PC-9 (cell line): ENCODE measurements around the gene SOCS2. TPM values are rescaled to one million over a fixed set of nuclear protein-coding genes. Genes with fewer than 3 reads are reported as not detected.

ENCODE experiments used
- BruUV-seq: library from RNA; stranded (reverse); fragments of 400-500 nt; replicated peaks from 2 replicates; lab custom pipeline; 2021; lab: Mats Ljungman, UMichigan
- CTCF ChIA-PET: fragments of 300-600 bp; sonication (Branson Sonifier 250); formaldehyde crosslinking; loops from one replicate; lab custom pipeline; 2022; ENCODE audit warnings: antibody characterized with exemption; lab: Charles Lee
- POLR2A ChIA-PET: fragments of 300-600 bp; sonication (Branson Sonifier 250); formaldehyde crosslinking; loops from one replicate; lab custom pipeline; 2022; ENCODE audit warnings: antibody characterized with exemption; ENCODE audit not compliant: unreplicated experiment; lab: Charles Lee
- DNase-seq, 2 experiments: peaks; one replicate each; pipeline versions ENCODE4 v3.0.0 to v3.0.0-alpha.2; 2015 to 2022; ENCODE audit warnings: mixed read lengths in 1 of 2
- H2AFZ ChIP-seq: fragments of 200-600 bp; sonication (generic); 2 replicates; pipeline ENCODE4 v1.8.1; 2017; ENCODE audit warnings: antibody characterized with exemption
- H3F3A ChIP-seq: fragments of 200-600 bp; sonication (generic); 2 replicates; pipeline ENCODE4 v1.8.1; 2017; ENCODE audit warnings: antibody characterized with exemption, mild to moderate bottlenecking, low read depth; ENCODE audit not compliant: insufficient read depth
- H3K27ac ChIP-seq: fragments of 200-600 bp; sonication (generic); 2 replicates; pipeline ENCODE4 v1.6.1; 2016; ENCODE audit warnings: mixed run types
- H3K27me3 ChIP-seq: fragments of 200-600 bp; sonication (generic); 2 replicates; pipeline ENCODE4 v1.6.1; 2016; ENCODE audit warnings: low read depth, mixed run types; ENCODE audit not compliant: insufficient read depth
- H3K36me3 ChIP-seq: fragments of 200-600 bp; sonication (generic); 2 replicates; pipeline ENCODE4 v1.6.1; 2016; ENCODE audit warnings: low read depth, mixed run types
- H3K4me1 ChIP-seq: fragments of 200-600 bp; sonication (generic); replicated peaks from 2 replicates; pipeline ENCODE4 v1.6.1; 2016; ENCODE audit warnings: mixed run types; ENCODE audit not compliant: insufficient read depth
- H3K4me2 ChIP-seq: fragments of 200-600 bp; sonication (generic); 2 replicates; pipeline ENCODE4 v1.6.1; 2017; ENCODE audit warnings: mixed run types
- H3K4me3 ChIP-seq: fragments of 200-600 bp; sonication (generic); 2 replicates; pipeline ENCODE4 v1.6.1; 2016; ENCODE audit warnings: mixed run types
- H3K79me2 ChIP-seq: fragments of 200-600 bp; sonication (generic); 2 replicates; pipeline ENCODE4 v1.6.1; 2017; ENCODE audit warnings: low read depth, mixed run types
- H3K9me2 ChIP-seq: fragments of 200-600 bp; sonication (generic); 2 replicates; pipeline ENCODE4 v1.8.1; 2017; ENCODE audit warnings: mild to moderate bottlenecking; ENCODE audit not compliant: insufficient read depth
- H3K9me3 ChIP-seq: fragments of 200-600 bp; sonication (generic); 2 replicates; pipeline ENCODE4 v1.8.1; 2016; ENCODE audit warnings: low read depth; ENCODE audit not compliant: insufficient read depth
- H4K20me1 ChIP-seq: fragments of 200-600 bp; sonication (generic); 2 replicates; pipeline ENCODE4 v1.8.1; 2017; ENCODE audit not compliant: insufficient read depth
- CTCF ChIP-seq: fragments of 200-600 bp; sonication (generic); conservative IDR thresholded peaks from 2 replicates; pipeline ENCODE4 v1.6.1; 2017; ENCODE audit warnings: mixed run types, antibody characterized with exemption, mild to moderate bottlenecking, moderate library complexity
- EZH2 ChIP-seq: fragments of 200-600 bp; sonication (generic); IDR thresholded peaks from 2 replicates; pipeline ENCODE4 v1.8.0; 2017; ENCODE audit warnings: antibody characterized with exemption, low read depth
- intact Hi-C: fragments of 100-400 bp; cut with micrococcal nuclease; formaldehyde crosslinking; loops from one replicate; pipeline ENCODE4 v1.10.0; 2022; ENCODE audit not compliant: unreplicated experiment
- total RNA-seq: library from RNA; stranded (reverse); gene quantifications from 2 replicates; pipeline ENCODE4 v1.2.3, GENCODE V29; 2021

Gene SOCS2
- total RNA-seq, 1 experiment from 2014 or later, result 9.2 TPM

DNA sequence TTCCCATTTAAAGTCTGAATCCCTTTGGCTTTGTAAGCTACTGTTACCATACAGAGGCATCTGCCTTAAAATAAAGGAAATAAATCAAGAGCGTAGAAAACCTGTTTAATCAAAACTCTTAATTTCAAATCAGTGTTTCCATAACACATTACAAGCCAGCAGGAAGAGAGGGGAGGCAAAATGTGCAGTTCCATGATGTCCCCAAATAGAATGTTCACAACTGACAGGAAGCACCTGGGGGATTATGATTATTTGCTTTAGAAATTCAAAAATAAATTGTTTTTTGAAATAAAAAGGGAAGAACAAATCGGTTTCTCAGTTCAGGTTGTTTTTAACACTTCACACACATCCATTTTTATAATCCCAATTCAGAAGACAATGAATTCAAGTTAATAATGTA is 21.4 kb downstream of the SOCS2 start:
- Histone ChIP-seq H3K9me3 (no peaks in the 10 kb centered on the region), H3K4me2 (no peak overlapping the region), H3K79me2 (no peaks in the 10 kb centered on the region), H3K4me3 (no peak overlapping the region), H3K27ac (no peak overlapping the region), H3F3A (no peaks in the 10 kb centered on the region), H4K20me1 (no peaks in the 10 kb centered on the region), H3K4me1 (no peaks in the 10 kb centered on the region), H2AFZ (no peak overlapping the region), H3K9me2 (no peaks in the 10 kb centered on the region), H3K36me3 (no peaks in the 10 kb centered on the region), H3K27me3 (no peaks in the 10 kb centered on the region)
- intact Hi-C loops, result no loop called here
- POLR2A ChIA-PET, result no interaction called here
- CTCF ChIA-PET, result no interaction called here
- BruUV-seq, result no TSS peak
- TF ChIP-seq EZH2 (no peak), CTCF (no peak)
- no peak for DNase-seq

DNA sequence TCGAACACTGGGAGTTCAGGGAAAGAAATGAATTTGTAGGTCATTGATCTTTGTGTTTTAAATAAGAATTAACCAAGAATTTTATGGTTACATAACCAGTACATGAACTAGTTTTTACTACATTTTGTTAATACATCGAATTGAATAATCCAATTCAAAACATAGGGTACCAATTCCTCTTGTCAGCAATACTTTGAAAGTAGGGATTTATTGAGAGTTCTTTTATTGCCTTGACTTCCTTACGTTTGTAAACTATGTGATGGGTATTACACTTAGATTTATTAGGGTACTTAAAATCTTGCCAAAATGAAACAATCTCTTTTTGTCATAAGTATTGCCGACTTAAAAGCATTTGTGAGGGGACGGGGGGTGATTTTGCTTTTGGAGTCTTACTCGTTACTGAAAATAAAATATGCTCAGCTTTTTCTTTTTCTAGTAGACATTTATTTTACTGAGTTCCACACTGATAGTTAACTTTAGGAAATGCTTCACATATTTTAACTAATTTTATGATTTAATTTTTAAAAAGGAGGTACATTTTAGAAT is 22.4 kb downstream of the SOCS2 start:
- H3K4me3 ChIP-seq, result no peak overlapping the region
- H3K36me3 ChIP-seq, result no peaks in the 10 kb centered on the region
- no peak overlapping the region for H3K27ac ChIP-seq
- H3K79me2 ChIP-seq, result no peaks in the 10 kb centered on the region
- ChIA-PET CTCF (no interaction called here), POLR2A (no interaction called here)
- intact Hi-C loops, result no loop called here
- H4K20me1 ChIP-seq, result no peaks in the 10 kb centered on the region
- no peaks in the 10 kb centered on the region for H3K27me3 ChIP-seq
- H3K4me1 ChIP-seq, result no peaks in the 10 kb centered on the region
- BruUV-seq, result no TSS peak
- DNase-seq, result no peak
- H2AFZ ChIP-seq, result no peak overlapping the region
- TF ChIP-seq EZH2 (no peak), CTCF (no peak)
- no peaks in the 10 kb centered on the region for H3K9me3 ChIP-seq
- H3K4me2 ChIP-seq, result no peak overlapping the region
- H3K9me2 ChIP-seq, result no peaks in the 10 kb centered on the region
- H3F3A ChIP-seq, result no peaks in the 10 kb centered on the region

GRCh38 chr12:93595351-93595750 is 22.9 kb downstream of the SOCS2 start:
- no peak overlapping the region for H3K27ac ChIP-seq
- H3K9me2 ChIP-seq, result no peaks in the 10 kb centered on the region
- intact Hi-C loops, result no loop called here
- H3K36me3 ChIP-seq, result no peaks in the 10 kb centered on the region
- H3K79me2 ChIP-seq, result no peaks in the 10 kb centered on the region
- no peak overlapping the region for H3K4me2 ChIP-seq
- H3K9me3 ChIP-seq, result no peaks in the 10 kb centered on the region
- H2AFZ ChIP-seq, result no peak overlapping the region
- BruUV-seq, result no TSS peak
- H3K4me3 ChIP-seq, result no peak overlapping the region
- no peaks in the 10 kb centered on the region for H3K27me3 ChIP-seq
- H3F3A ChIP-seq, result no peaks in the 10 kb centered on the region
- DNase-seq, result no peak
- no peaks in the 10 kb centered on the region for H3K4me1 ChIP-seq
- TF ChIP-seq CTCF (no peak), EZH2 (no peak)
- ChIA-PET CTCF (interaction anchor here (0.6 kb wide), 1 partner anchor 1086 kb away, joined by 3 read pairs; no protein-coding TSS in a partner anchor), POLR2A (interaction anchor here (0.6 kb wide), 1 partner anchor 23 kb away, joined by 5 read pairs; no protein-coding TSS in a partner anchor)
- H4K20me1 ChIP-seq, result no peaks in the 10 kb centered on the region
